ENCODE measurements around the gene SAMD11. TPM values are rescaled to one million over a fixed set of nuclear protein-coding genes. Genes with fewer than 3 reads are reported as not detected.

Gene SAMD11
- total and polyA plus RNA-seq, 10 donors, result 7.5 to 37.0 (median 18.9) TPM

DNA sequence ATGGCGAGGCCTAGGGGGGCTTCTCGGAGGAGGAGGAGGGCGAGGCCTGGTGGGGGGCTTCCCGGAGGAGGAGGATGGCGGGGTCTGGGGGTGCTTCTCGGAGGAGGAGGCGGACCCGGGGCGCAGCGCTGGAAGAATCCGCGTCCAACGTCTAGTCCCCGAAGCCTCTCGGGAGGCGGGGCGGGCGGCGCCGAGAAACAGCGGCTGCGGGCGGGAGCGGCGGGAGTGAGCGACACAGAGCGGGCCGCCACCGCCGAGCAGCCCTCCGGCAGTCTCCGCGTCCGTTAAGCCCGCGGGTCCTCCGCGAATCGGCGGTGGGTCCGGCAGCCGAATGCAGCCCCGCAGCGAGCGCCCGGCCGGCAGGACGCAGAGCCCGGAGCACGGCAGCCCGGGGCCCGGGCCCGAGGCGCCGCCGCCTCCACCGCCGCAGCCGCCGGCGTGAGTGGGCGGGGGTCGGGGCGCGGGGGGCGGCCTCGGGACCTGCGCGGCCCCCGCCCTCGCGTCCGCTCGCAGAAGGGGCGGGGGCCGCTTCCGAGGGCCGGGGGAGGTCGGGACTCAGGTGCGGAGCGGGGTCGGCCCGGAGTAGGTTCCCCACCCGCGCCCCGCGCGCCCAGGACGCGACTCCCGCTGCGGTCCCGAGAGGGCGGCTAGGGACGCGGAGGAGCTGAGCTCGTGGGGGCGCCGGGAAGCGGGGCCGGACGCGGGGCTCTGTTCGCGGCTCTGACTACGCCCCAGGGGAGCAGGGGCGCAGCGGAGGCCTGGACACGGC lies 36.8 kb downstream of the SAMD11 start, which contains the start of gene KLHL17:
Gene KLHL17 (plus strand): TSS at position 222 of the 769 bp plus-strand sequence. CDS start 110 bp downstream, at position 332.
- peaks cover 0 to 13% (median 0%) of the 10 kb centered on the region in 7 donors for H3K27me3 ChIP-seq (replicated peaks in 1 of 7)
- TF ChIP-seq POLR2A (IDR thresholded peaks at IDR 0.05) (no peak), POLR2AphosphoS5 (IDR thresholded peaks at IDR 0.05) (peak; percentile 52 to 64 (median 55))

DNA sequence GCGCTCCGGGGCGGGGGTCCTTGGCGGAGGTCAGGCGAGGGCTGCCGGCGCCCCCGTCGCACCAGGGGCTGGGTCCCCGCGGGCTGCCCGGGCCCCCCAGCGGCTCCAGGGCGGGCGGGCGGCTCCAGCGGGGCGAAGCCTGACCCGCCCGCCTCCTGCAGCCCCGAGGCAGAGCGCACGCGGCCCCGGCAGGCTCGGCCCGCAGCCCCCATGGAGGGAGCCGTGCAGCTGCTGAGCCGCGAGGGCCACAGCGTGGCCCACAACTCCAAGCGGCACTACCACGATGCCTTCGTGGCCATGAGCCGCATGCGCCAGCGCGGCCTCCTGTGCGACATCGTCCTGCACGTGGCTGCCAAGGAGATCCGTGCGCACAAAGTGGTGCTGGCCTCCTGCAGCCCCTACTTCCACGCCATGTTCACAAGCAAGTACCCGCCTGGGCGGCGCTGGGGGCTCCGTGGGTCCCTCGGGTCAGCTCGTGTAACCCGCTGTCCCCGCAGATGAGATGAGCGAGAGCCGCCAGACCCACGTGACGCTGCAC lies 37.5 kb downstream of the SAMD11 start:
- intact Hi-C loops (cut with DNase I; ENCODE audit: low total_unique reads), result no loop called here
- 37 to 50% (median 45%) methylated on average over 42 to 56 of the region's 56 CpGs; no CpG with 5 or more reads in 1 of the 5 donors for WGBS, 5 donors

More for the DNA sequence above, 36.8 kb downstream of the SAMD11 start, which contains the start of gene KLHL17:
- H3K4me3 ChIP-seq, result peak within 1 kb of the TSS; percentile 64 to 100 (median 99)
- H3K9me3 ChIP-seq, result no peaks in the 10 kb centered on the region
- DNase-seq, result peak; percentile 95
- peaks cover 13 to 73% (median 47%) of the 10 kb centered on the region in 6 donors for H3K4me1 ChIP-seq
- intact Hi-C loops (cut with DNase I; ENCODE audit: low total_unique reads), result no loop called here
- H3K27ac ChIP-seq, result peak within 1 kb of the TSS in 5 of 8 donors; percentile 25 to 83 (median 78)
- peaks cover 0 to 53% (median 19%) of the 10 kb centered on the region in 6 donors for H3K36me3 ChIP-seq
- WGBS, 5 donors, result 0 to 2% (median 1%) methylated on average over 24 to 109 of the region's 109 CpGs

DNA sequence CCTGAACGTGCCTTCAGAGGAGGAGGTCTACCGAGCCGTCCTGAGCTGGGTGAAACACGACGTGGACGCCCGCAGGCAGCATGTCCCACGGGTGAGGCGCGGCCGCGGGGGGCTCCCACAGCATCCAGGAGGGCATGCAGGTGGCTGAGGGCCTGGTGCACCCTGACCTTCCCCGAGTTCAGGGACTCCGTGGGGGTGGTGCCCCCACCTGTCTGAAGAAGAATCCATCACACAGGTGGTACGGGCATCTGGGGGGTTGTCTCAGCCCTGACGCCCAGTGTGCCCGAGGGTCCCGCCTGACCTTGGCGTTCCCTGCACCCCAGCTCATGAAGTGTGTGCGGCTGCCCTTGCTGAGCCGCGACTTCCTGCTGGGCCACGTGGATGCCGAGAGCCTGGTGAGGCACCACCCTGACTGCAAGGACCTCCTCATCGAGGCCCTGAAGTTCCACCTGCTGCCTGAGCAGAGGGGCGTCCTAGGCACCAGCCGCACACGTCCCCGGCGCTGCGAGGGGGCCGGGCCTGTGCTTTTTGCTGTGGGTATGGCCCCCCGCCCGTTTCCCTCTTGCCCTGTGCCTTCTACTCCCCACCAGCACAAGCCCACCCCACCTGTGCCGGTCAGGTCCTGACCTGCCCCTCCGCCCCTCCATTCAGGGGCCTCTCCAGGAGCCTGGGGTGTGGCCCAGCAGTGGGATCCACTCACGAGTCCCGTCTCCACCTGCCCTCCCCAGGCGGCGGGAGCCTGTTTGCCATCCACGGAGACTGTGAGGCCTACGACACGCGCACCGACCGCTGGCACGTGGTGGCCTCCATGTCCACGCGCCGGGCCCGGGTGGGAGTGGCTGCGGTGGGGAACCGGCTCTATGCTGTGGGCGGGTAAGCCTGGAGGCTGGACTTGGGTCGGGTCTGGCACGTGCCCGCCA lies 38.9 kb downstream of the SAMD11 start:
- Histone ChIP-seq H3K4me1 (peaks cover 27 to 73% (median 51%) of the 10 kb centered on the region in 6 donors), H3K27ac (no peak overlapping the region), H3K27me3 (replicated peaks in 1 of 7) (peaks cover 0 to 33% (median 0%) of the 10 kb centered on the region in 7 donors), H3K36me3 (peaks cover 0 to 34% (median 6%) of the 10 kb centered on the region in 6 donors), H3K9me3 (no peaks in the 10 kb centered on the region), H3K4me3 (no peak overlapping the region)
- DNase-seq, result no peak
- intact Hi-C loops (cut with DNase I; ENCODE audit: low total_unique reads), result no loop called here
- TF ChIP-seq POLR2A (IDR thresholded peaks at IDR 0.05) (no peak), POLR2AphosphoS5 (IDR thresholded peaks at IDR 0.05) (no peak)
- TF ChIP-seq, protein P1, sequence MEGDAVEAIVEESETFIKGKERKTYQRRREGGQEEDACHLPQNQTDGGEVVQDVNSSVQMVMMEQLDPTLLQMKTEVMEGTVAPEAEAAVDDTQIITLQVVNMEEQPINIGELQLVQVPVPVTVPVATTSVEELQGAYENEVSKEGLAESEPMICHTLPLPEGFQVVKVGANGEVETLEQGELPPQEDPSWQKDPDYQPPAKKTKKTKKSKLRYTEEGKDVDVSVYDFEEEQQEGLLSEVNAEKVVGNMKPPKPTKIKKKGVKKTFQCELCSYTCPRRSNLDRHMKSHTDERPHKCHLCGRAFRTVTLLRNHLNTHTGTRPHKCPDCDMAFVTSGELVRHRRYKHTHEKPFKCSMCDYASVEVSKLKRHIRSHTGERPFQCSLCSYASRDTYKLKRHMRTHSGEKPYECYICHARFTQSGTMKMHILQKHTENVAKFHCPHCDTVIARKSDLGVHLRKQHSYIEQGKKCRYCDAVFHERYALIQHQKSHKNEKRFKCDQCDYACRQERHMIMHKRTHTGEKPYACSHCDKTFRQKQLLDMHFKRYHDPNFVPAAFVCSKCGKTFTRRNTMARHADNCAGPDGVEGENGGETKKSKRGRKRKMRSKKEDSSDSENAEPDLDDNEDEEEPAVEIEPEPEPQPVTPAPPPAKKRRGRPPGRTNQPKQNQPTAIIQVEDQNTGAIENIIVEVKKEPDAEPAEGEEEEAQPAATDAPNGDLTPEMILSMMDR (IDR thresholded peaks at IDR 0.05 in 8 of 11, conservative IDR thresholded peaks at IDR 0.05 in 3 of 11), result no peak
- 86 to 94% (median 92%) methylated on average over 33 to 57 of the region's 57 CpGs for WGBS, 5 donors

More for the DNA sequence above, 37.5 kb downstream of the SAMD11 start:
- Histone ChIP-seq H3K9me3 (no peaks in the 10 kb centered on the region), H3K4me3 (peak overlapping the region; percentile 64 to 100 (median 96)), H3K4me1 (peaks cover 17 to 73% (median 49%) of the 10 kb centered on the region in 6 donors), H3K27me3 (replicated peaks in 1 of 7) (peaks cover 0 to 19% (median 0%) of the 10 kb centered on the region in 7 donors), H3K36me3 (peaks cover 0 to 47% (median 12%) of the 10 kb centered on the region in 6 donors), H3K27ac (peak overlapping the region in 3 of 8 donors; percentile 51 to 80 (median 71))
- DNase-seq, result no peak
- TF ChIP-seq, protein P1 (IDR thresholded peaks at IDR 0.05 in 8 of 11, conservative IDR thresholded peaks at IDR 0.05 in 3 of 11), result no peak
- TF ChIP-seq POLR2AphosphoS5 (IDR thresholded peaks at IDR 0.05), result peak in 1 of 3 donors; percentile 30

GRCh38 chr1:963301-963651 lies 39.6 kb downstream of the SAMD11 start:
- intact Hi-C loops (cut with DNase I; ENCODE audit: low total_unique reads), result no loop called here
- H3K9me3 ChIP-seq, result no peaks in the 10 kb centered on the region
- 86 to 94% (median 94%) methylated on average over 8 to 16 of the region's 16 CpGs for WGBS, 5 donors

More at GRCh38 chr1:963301-963651, 39.6 kb downstream of the SAMD11 start:
- peaks cover 0 to 34% (median 6%) of the 10 kb centered on the region in 6 donors for H3K36me3 ChIP-seq
- H3K27me3 ChIP-seq (replicated peaks in 1 of 7), result peaks cover 0 to 40% (median 0%) of the 10 kb centered on the region in 7 donors
- peaks cover 22 to 70% (median 45%) of the 10 kb centered on the region in 6 donors for H3K4me1 ChIP-seq
- H3K27ac ChIP-seq, result no peak overlapping the region
- TF ChIP-seq, protein P1 (IDR thresholded peaks at IDR 0.05 in 8 of 11, conservative IDR thresholded peaks at IDR 0.05 in 3 of 11), result no peak
- TF ChIP-seq POLR2A (IDR thresholded peaks at IDR 0.05) (no peak), POLR2AphosphoS5 (IDR thresholded peaks at IDR 0.05) (no peak)
- no peak overlapping the region for H3K4me3 ChIP-seq
- DNase-seq, result no peak

Measured in spleen (tissue), 11 donors.